Neural cell (in vitro differentiated cells): Measurements from ENCODE around the gene MBD1. TPM values are rescaled to one million over a fixed set of nuclear protein-coding genes. Genes with fewer than 3 reads are reported as not detected.

Source experiments
- H2AFZ ChIP-seq: fragments of 200-600, 300-800 bp; sonication (generic), shearing (Covaris generic); 2 replicates; pipeline ENCODE4 v1.6.0; 2014; ENCODE audit warnings: low read depth, mild to moderate bottlenecking, antibody characterized with exemption, low read length, moderate library complexity
- H3F3A ChIP-seq: fragments of 200-600 bp; shearing (Covaris generic); 2 replicates; pipeline ENCODE4 v1.6.1; 2016; ENCODE audit warnings: mild to moderate bottlenecking, moderate library complexity, mixed read lengths, antibody characterized with exemption, low read length; ENCODE audit not compliant: insufficient read depth, poor library complexity, severe bottlenecking
- H3K27ac ChIP-seq: fragments of 200-600, 300-800 bp; sonication (generic), shearing (Covaris generic); 2 replicates; pipeline ENCODE4 v1.5.1; 2014; ENCODE audit warnings: mild to moderate bottlenecking, low read length, moderate library complexity
- H3K27me3 ChIP-seq: fragments of 300-800, 200-600 bp; sonication (generic), shearing (Covaris generic); 2 replicates; pipeline ENCODE4 v1.6.0; 2014; ENCODE audit warnings: mild to moderate bottlenecking, low read depth, low read length, moderate library complexity; ENCODE audit not compliant: insufficient read depth
- H3K36me3 ChIP-seq: fragments of 300-800, 200-600 bp; sonication (generic), shearing (Covaris generic); 2 replicates; pipeline ENCODE4 v1.5.1; 2014; ENCODE audit warnings: mild to moderate bottlenecking, antibody characterized with exemption, low read length, moderate library complexity; ENCODE audit not compliant: insufficient read depth
- H3K4me2 ChIP-seq: fragments of 300-800, 200-600 bp; sonication (generic), shearing (Covaris generic); 2 replicates; pipeline ENCODE4 v1.6.0; 2014; ENCODE audit warnings: mild to moderate bottlenecking, low read length
- H3K4me3 ChIP-seq: fragments of 300-800, 200-600 bp; sonication (generic), shearing (Covaris generic); 2 replicates; pipeline ENCODE4 v1.5.1; 2014; ENCODE audit warnings: mild to moderate bottlenecking, low read length, moderate library complexity
- H3K79me2 ChIP-seq: fragments of 200-600 bp; shearing (Covaris generic); replicated peaks from 2 replicates; pipeline ENCODE4 v1.6.0; 2014; ENCODE audit warnings: mild to moderate bottlenecking, low read length, moderate library complexity; ENCODE audit not compliant: insufficient read depth
- H3K9ac ChIP-seq: fragments of 300-800, 200-600 bp; sonication (generic), shearing (Covaris generic); 2 replicates; pipeline ENCODE4 v1.6.1; 2016; ENCODE audit warnings: mild to moderate bottlenecking, low read length, mixed read lengths
- H3K9me2 ChIP-seq: fragments of 200-600 bp; shearing (Covaris generic); 2 replicates; pipeline ENCODE4 v1.6.1; 2016; ENCODE audit warnings: mild to moderate bottlenecking, low read length, mixed read lengths; ENCODE audit not compliant: insufficient read depth
- H3K9me3 ChIP-seq: fragments of 200-600, 300-800 bp; sonication (generic), shearing (Covaris generic); 2 replicates; pipeline ENCODE4 v1.6.1; 2016; ENCODE audit warnings: mild to moderate bottlenecking, mixed run types, low read length, moderate library complexity, mixed read lengths
- H4K20me1 ChIP-seq: fragments of 200-600 bp; shearing (Covaris generic); 2 replicates; pipeline ENCODE4 v1.6.1; 2016; ENCODE audit warnings: mild to moderate bottlenecking, mixed run types; ENCODE audit not compliant: insufficient read depth
- EP300 ChIP-seq: fragments of 450-650 bp; conservative IDR thresholded peaks from 2 replicates; pipeline ENCODE4 v1.6.1; 2014; ENCODE audit warnings: antibody characterized with exemption, mild to moderate bottlenecking, moderate library complexity; ENCODE audit not compliant: poor library complexity, severe bottlenecking
- EZH2 ChIP-seq: fragments of 200-600, 300-800 bp; shearing (Covaris generic), sonication (generic); IDR thresholded peaks from 2 replicates; pipeline ENCODE4 v1.6.1; 2014; ENCODE audit warnings: antibody characterized with exemption, low read length, borderline replicate concordance, mild to moderate bottlenecking; ENCODE audit not compliant: insufficient read depth, poor library complexity, severe bottlenecking
- MXI1 ChIP-seq: fragments of 450-650 bp; conservative IDR thresholded peaks from 2 replicates; pipeline ENCODE4 v1.6.1; 2014; ENCODE audit warnings: antibody characterized with exemption, mild to moderate bottlenecking; ENCODE audit not compliant: poor library complexity, severe bottlenecking
- POLR2AphosphoS5 ChIP-seq: IDR thresholded peaks from 2 replicates; pipeline ENCODE4 v1.6.1; 2012
- RAD21 ChIP-seq: fragments of 450-650 bp; conservative IDR thresholded peaks from 2 replicates; pipeline ENCODE4 v1.6.1; 2014; ENCODE audit warnings: antibody characterized with exemption, mild to moderate bottlenecking, moderate library complexity
- SMC3 ChIP-seq: fragments of 450-650 bp; conservative IDR thresholded peaks from 2 replicates; pipeline ENCODE4 v1.6.1; 2014; ENCODE audit warnings: antibody characterized with exemption, mild to moderate bottlenecking, moderate library complexity; ENCODE audit not compliant: poor library complexity
- TAF1 ChIP-seq: IDR thresholded peaks from 2 replicates; pipeline ENCODE4 v1.6.1; 2012; ENCODE audit warnings: low read depth
- polyA plus RNA-seq: library from polyadenylated mRNA; depleted of rRNA; stranded (reverse); fragments of >200 nt; gene quantifications from 2 replicates; pipeline ENCODE4 v1.2.3, GENCODE V29; 2014
- TF ChIP-seq, protein P1 (sequence below): IDR thresholded peaks from 2 replicates; pipeline ENCODE4 v1.6.1; 2012; ENCODE audit warnings: borderline replicate concordance
- TF ChIP-seq, protein P2 (sequence below): fragments of 450-650 bp; IDR thresholded peaks from 2 replicates; pipeline ENCODE4 v1.5.1; 2014; ENCODE audit warnings: antibody characterized with exemption, mild to moderate bottlenecking, moderate library complexity; ENCODE audit not compliant: poor library complexity, severe bottlenecking

Gene MBD1
- polyA plus RNA-seq, 1 donor from 2014 or later: 106 TPM

GRCh38 chr18:50330176-50330575, 48.9 kb upstream of the MBD1 start (continued):
- TF ChIP-seq, protein P1, sequence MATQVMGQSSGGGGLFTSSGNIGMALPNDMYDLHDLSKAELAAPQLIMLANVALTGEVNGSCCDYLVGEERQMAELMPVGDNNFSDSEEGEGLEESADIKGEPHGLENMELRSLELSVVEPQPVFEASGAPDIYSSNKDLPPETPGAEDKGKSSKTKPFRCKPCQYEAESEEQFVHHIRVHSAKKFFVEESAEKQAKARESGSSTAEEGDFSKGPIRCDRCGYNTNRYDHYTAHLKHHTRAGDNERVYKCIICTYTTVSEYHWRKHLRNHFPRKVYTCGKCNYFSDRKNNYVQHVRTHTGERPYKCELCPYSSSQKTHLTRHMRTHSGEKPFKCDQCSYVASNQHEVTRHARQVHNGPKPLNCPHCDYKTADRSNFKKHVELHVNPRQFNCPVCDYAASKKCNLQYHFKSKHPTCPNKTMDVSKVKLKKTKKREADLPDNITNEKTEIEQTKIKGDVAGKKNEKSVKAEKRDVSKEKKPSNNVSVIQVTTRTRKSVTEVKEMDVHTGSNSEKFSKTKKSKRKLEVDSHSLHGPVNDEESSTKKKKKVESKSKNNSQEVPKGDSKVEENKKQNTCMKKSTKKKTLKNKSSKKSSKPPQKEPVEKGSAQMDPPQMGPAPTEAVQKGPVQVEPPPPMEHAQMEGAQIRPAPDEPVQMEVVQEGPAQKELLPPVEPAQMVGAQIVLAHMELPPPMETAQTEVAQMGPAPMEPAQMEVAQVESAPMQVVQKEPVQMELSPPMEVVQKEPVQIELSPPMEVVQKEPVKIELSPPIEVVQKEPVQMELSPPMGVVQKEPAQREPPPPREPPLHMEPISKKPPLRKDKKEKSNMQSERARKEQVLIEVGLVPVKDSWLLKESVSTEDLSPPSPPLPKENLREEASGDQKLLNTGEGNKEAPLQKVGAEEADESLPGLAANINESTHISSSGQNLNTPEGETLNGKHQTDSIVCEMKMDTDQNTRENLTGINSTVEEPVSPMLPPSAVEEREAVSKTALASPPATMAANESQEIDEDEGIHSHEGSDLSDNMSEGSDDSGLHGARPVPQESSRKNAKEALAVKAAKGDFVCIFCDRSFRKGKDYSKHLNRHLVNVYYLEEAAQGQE: no peak
- no peak for TF ChIP-seq EZH2

DNA sequence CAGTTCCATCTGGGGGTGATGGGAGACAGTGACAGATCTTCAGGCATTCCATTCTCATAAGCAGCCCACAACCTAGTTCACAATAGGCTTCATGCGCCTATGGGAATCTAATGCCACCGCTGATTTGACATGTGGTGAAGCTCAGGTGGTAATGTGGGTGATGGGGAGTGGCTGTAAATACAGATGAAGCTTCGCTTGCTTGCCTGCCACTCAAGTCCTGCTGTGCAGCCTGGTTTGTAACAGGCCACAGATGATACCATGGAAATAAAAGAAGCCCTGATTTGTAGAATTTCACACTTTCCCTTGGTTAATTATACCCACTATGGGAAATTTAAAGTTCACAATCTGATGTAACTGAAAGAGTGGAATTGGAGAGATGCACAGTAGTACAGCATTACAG, 46.7 kb upstream of the MBD1 start:
- H3F3A ChIP-seq: no peaks in the 10 kb centered on the region
- no peaks in the 10 kb centered on the region for H3K36me3 ChIP-seq
- H3K4me2 ChIP-seq: no peak overlapping the region
- no peaks in the 10 kb centered on the region for H3K27me3 ChIP-seq
- H4K20me1 ChIP-seq: no peaks in the 10 kb centered on the region
- H3K9me3 ChIP-seq: peaks cover 4% of the 10 kb centered on the region
- no peak overlapping the region for H3K9ac ChIP-seq
- H2AFZ ChIP-seq: no peak overlapping the region
- peak; percentile 10 for TF ChIP-seq POLR2AphosphoS5
- no peak for TF ChIP-seq EZH2
- TF ChIP-seq TAF1: no peak
- H3K27ac ChIP-seq: no peak overlapping the region
- H3K79me2 ChIP-seq: no peaks in the 10 kb centered on the region
- H3K9me2 ChIP-seq: no peaks in the 10 kb centered on the region
- no peak overlapping the region for H3K4me3 ChIP-seq

GRCh38 chr18:50320719-50321118, 39.4 kb upstream of the MBD1 start:
- Histone ChIP-seq H3F3A (no peaks in the 10 kb centered on the region), H3K36me3 (no peaks in the 10 kb centered on the region), H2AFZ (no peak overlapping the region), H3K9ac (no peak overlapping the region), H4K20me1 (no peaks in the 10 kb centered on the region), H3K79me2 (no peaks in the 10 kb centered on the region), H3K9me3 (no peaks in the 10 kb centered on the region), H3K9me2 (no peaks in the 10 kb centered on the region), H3K4me2 (no peak overlapping the region), H3K27ac (no peak overlapping the region), H3K4me3 (no peak overlapping the region), H3K27me3 (no peaks in the 10 kb centered on the region)
- TF ChIP-seq, protein P1: no peak
- TF ChIP-seq MXI1 (no peak), EZH2 (no peak), TAF1 (no peak), SMC3 (no peak), EP300 (no peak), POLR2AphosphoS5 (no peak), RAD21 (no peak)
- TF ChIP-seq, protein P2, sequence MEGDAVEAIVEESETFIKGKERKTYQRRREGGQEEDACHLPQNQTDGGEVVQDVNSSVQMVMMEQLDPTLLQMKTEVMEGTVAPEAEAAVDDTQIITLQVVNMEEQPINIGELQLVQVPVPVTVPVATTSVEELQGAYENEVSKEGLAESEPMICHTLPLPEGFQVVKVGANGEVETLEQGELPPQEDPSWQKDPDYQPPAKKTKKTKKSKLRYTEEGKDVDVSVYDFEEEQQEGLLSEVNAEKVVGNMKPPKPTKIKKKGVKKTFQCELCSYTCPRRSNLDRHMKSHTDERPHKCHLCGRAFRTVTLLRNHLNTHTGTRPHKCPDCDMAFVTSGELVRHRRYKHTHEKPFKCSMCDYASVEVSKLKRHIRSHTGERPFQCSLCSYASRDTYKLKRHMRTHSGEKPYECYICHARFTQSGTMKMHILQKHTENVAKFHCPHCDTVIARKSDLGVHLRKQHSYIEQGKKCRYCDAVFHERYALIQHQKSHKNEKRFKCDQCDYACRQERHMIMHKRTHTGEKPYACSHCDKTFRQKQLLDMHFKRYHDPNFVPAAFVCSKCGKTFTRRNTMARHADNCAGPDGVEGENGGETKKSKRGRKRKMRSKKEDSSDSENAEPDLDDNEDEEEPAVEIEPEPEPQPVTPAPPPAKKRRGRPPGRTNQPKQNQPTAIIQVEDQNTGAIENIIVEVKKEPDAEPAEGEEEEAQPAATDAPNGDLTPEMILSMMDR: no peak
